ENCODE data around the gene TMEM98. TPM values are rescaled to one million over a fixed set of nuclear protein-coding genes. Genes with fewer than 3 reads are reported as not detected.

TMEM98 gene
- 145 and 218 TPM in 2 replicates for total RNA-seq

GRCh38 chr17:32927724-32928585, at the start of gene TMEM98:
TMEM98 (plus strand) TSS chr17:32928153; CDS start chr17:32931529, 3,376 bp downstream.

Other genes with a start within 250 kb of the TMEM98 start
- gene MYO1D, start 51.0 kb upstream of the TMEM98 start, total RNA-seq = 4.8 and 15.5 TPM in 2 replicates
- gene SPACA3, start 63.7 kb downstream of the TMEM98 start, total RNA-seq = not detected in 2 replicates

Data from epithelial cell of alveolus of lung (primary cell).